Bronchial epithelial cell (primary cell): ENCODE data around the gene MELTF. TPM values are rescaled to one million over a fixed set of nuclear protein-coding genes. Genes with fewer than 3 reads are reported as not detected.

ENCODE experiments used
- DNase-seq: peaks from one replicate; pipeline ENCODE4 v3.0.0-alpha.2; 2010; ENCODE audit warnings: low read depth
- FAIRE-seq: peaks from 2 replicates; lab custom pipeline; 2011; peaks lifted over from hg19 to GRCh38; lab: Jason Lieb, UNC
- H3K27me3 ChIP-seq: 2 replicates; pipeline ENCODE4 v1.5.1; 2011; ENCODE audit warnings: low read length; ENCODE audit not compliant: control insufficient read depth, insufficient read depth
- H3K36me3 ChIP-seq: 2 replicates; pipeline ENCODE4 v1.5.1; 2011; ENCODE audit warnings: low read length; ENCODE audit not compliant: control insufficient read depth, insufficient read depth
- H3K4me3 ChIP-seq: 2 replicates; pipeline ENCODE4 v1.5.1; 2011; ENCODE audit warnings: mild to moderate bottlenecking, low read depth, low read length, control low read depth
- total RNA-seq: library from RNA; depleted of rRNA; stranded (reverse); fragments of >200 nt; gene quantifications from 2 replicates; pipeline ENCODE4 v1.2.1, GENCODE V29; 2014
- TF ChIP-seq, protein P1 (sequence below): IDR thresholded peaks from 2 replicates; pipeline ENCODE4 v1.5.1; 2011; ENCODE audit warnings: mild to moderate bottlenecking, moderate library complexity, low read length, control low read depth, inconsistent platforms; ENCODE audit not compliant: insufficient read depth, severe bottlenecking

The MELTF gene
- total RNA-seq, 1 donor from 2014 or later = 2.1 TPM

DNA sequence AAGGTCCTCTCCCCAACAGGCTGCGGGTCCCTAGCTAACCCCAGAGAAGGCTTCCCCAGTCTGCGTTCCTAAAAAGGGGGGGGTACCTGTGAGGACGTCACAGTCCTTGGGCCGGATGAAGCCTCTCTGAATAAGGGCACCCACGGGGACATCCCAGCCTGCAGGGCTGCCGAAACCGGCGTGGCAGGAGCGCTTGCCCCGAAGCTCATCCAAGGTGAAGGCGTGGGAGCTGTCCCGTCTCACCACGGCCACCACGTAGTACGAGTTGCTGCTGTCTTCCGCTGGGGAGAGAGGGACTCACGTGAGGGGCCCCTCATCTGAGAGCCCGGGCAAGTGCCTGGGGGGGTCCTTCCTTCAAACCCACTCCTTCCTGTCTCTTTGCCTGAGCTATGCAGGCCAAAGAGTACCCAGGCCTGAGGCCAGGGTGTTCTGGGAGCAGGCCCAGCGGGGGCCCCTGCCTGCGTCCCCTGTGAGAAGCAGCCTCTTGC, 20.0 kb downstream of the MELTF start:
- TF ChIP-seq, protein P1, sequence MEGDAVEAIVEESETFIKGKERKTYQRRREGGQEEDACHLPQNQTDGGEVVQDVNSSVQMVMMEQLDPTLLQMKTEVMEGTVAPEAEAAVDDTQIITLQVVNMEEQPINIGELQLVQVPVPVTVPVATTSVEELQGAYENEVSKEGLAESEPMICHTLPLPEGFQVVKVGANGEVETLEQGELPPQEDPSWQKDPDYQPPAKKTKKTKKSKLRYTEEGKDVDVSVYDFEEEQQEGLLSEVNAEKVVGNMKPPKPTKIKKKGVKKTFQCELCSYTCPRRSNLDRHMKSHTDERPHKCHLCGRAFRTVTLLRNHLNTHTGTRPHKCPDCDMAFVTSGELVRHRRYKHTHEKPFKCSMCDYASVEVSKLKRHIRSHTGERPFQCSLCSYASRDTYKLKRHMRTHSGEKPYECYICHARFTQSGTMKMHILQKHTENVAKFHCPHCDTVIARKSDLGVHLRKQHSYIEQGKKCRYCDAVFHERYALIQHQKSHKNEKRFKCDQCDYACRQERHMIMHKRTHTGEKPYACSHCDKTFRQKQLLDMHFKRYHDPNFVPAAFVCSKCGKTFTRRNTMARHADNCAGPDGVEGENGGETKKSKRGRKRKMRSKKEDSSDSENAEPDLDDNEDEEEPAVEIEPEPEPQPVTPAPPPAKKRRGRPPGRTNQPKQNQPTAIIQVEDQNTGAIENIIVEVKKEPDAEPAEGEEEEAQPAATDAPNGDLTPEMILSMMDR = no peak
- Histone ChIP-seq H3K27me3 (no peaks in the 10 kb centered on the region), H3K36me3 (no peaks in the 10 kb centered on the region), H3K4me3 (no peak overlapping the region)
- FAIRE-seq (no peak), DNase-seq (no peak)

DNA sequence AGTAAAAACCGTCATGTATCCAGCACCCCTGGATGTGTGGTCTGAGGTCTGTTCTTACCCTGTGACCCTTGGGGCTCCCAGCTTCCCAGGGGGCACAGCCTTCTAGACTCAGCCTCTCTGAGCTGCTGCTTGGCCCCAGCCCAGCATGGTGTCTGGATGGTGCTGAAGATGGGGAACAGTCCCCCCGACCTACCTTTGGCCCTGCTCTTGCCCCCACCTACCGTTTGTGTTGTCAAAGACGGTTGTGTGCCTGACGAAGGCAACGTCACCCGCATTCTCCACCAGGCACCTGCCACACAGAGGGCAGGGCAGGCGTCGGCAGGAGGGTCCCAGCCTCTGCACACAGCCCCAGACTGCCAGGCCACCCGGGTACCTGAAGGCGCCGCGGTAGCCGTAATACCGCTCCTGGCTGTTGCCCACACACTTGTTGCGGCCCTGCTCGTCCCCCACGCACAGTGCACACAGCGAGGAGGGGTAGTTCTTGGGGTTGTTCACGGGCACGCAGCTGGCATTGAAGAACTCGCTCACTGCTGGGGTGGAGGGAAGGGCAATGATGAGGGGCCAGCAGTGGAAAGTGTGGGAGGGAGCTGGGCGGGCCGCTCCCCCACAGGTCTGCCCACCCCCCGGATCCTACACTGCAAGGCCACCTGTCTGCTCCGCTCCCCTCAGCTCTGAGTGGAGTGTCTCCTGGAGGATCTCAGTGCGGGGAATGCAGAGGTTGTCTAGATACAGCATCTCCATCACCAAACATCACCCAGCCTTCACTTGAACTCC, 21.0 kb downstream of the MELTF start:
- no peak overlapping the region for H3K4me3 ChIP-seq
- no peak for DNase-seq
- H3K36me3 ChIP-seq = no peaks in the 10 kb centered on the region
- TF ChIP-seq, protein P1 = no peak
- no peak for FAIRE-seq
- H3K27me3 ChIP-seq = no peaks in the 10 kb centered on the region

DNA sequence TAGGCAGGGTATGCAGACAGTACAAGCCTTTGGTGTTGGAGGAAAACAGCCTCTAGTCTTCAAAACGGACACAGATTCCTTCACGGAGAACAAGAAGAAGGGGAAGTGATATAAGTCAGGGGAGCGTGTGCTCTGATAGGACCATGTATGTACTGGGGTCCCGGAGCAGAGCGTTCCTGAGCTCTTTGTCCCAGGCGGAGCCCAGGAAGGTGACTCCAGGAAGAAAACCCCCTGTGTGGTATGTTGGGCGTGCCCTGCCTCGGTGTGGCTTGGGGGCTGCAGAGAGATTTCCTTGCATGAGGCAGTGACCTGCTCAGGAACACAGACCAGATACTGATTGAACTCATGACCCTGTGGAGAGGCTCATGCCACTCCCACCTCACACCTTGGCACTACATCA, 21.7 kb downstream of the MELTF start:
- DNase-seq (no peak), FAIRE-seq (no peak)
- Histone ChIP-seq H3K27me3 (no peaks in the 10 kb centered on the region), H3K36me3 (no peaks in the 10 kb centered on the region), H3K4me3 (no peak overlapping the region)
- TF ChIP-seq, protein P1 = no peak

DNA sequence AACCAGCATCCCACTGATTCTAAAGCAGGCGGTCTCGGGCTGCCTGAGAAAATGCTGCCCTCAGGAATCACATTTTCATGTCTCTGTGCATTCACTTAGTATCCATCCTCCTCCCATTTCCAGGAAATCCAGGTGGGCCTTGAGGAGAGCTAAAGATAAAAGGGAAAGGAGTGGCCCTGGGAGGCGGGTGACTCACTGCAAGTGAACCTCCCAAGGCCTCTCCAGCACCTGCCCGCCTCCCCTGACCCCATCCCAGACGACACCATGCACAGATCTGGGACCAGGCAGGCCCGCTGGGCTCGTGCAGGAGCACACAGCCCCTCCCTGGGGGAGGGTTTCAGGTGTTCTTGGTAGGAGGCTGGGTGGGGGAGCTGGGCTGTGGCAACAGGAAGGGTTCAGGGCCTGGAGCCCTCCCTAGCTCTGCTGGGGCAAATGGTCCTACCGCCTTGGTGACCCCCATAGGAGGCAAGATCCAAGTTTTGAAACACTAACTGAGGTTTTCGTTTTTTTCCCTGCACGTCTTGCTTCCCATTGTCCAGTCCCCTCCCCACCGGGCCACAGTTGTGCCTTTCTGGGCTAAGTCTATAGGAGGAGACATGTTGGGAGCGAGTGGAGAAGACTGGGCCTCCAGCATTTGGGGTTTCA, 22.2 kb downstream of the MELTF start:
- FAIRE-seq (no peak), DNase-seq (no peak)
- Histone ChIP-seq H3K27me3 (no peaks in the 10 kb centered on the region), H3K4me3 (no peak overlapping the region), H3K36me3 (no peaks in the 10 kb centered on the region)
- TF ChIP-seq, protein P1 = no peak

DNA sequence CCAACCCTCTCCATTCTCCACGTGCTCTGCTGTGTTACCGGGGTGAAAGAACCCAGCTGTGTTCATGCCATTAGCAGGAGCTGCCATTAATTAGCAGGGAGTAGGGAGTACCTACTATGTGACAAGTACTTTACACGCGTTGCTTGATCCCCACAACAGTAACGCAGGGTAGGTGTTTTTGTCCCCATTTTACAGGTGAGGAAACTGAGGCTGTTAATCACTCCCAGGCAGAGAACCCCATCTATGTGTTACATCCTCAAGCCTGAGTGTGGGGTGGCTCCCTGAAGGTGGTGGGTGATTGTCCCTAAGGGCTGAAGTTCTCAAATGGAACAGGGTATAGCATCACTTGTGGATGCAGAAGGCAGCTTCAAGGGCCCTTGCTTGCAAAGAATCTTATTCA, 22.8 kb downstream of the MELTF start:
- DNase-seq (no peak), FAIRE-seq (no peak)
- Histone ChIP-seq H3K36me3 (no peaks in the 10 kb centered on the region), H3K27me3 (no peaks in the 10 kb centered on the region), H3K4me3 (no peak overlapping the region)
- TF ChIP-seq, protein P1 = no peak
